ENCODE data around the gene FAM114A1.

DNA sequence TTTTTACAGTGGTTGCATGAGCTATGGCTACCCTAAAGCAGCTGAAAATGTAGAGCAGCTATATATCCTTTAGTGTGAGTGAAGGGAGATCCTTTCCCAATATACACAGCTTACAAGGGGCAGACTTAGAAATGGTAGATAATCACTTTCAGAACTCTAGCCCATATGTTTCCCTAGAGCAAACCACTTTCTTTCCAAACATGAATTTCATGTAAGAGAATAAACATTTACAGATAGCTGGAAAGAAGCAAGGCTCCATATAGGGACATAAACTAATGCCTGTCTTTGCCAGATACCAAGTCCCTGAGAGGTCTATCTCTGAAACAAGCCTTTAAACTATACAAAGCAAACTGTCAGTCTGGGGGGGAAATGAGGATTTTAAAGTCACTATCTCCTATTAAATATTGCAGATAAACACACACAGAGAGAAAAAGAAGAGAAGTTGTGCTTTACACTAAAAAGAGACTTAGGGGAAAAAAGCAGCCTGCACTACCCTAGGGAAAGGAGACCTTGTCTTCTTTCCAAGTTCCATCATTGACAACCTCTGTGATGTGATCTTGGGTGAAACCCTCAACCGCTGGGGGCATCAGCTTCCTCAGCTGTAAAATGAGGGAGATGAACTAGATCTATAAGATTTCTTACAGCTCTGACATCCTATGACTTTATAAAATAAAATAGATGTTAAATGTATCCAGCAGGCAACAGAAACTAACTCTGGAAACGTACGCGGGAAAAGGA, 91.0 kb downstream of the FAM114A1 start:
- TF ChIP-seq, protein P1, sequence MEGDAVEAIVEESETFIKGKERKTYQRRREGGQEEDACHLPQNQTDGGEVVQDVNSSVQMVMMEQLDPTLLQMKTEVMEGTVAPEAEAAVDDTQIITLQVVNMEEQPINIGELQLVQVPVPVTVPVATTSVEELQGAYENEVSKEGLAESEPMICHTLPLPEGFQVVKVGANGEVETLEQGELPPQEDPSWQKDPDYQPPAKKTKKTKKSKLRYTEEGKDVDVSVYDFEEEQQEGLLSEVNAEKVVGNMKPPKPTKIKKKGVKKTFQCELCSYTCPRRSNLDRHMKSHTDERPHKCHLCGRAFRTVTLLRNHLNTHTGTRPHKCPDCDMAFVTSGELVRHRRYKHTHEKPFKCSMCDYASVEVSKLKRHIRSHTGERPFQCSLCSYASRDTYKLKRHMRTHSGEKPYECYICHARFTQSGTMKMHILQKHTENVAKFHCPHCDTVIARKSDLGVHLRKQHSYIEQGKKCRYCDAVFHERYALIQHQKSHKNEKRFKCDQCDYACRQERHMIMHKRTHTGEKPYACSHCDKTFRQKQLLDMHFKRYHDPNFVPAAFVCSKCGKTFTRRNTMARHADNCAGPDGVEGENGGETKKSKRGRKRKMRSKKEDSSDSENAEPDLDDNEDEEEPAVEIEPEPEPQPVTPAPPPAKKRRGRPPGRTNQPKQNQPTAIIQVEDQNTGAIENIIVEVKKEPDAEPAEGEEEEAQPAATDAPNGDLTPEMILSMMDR (conservative IDR thresholded peaks at IDR 0.05; ENCODE audit: low read depth in 2 of 2), result no peak
- TF ChIP-seq EZH2 (IDR thresholded peaks at IDR 0.05; ENCODE audit: low read depth, unreplicated experiment), result no peak
- TF ChIP-seq, protein P2, sequence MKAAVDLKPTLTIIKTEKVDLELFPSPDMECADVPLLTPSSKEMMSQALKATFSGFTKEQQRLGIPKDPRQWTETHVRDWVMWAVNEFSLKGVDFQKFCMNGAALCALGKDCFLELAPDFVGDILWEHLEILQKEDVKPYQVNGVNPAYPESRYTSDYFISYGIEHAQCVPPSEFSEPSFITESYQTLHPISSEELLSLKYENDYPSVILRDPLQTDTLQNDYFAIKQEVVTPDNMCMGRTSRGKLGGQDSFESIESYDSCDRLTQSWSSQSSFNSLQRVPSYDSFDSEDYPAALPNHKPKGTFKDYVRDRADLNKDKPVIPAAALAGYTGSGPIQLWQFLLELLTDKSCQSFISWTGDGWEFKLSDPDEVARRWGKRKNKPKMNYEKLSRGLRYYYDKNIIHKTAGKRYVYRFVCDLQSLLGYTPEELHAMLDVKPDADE (IDR thresholded peaks at IDR 0.05), result no peak
- TF ChIP-seq JUNB (IDR thresholded peaks at IDR 0.05; ENCODE audit: unreplicated experiment), result no peak
- TF ChIP-seq, protein P3, sequence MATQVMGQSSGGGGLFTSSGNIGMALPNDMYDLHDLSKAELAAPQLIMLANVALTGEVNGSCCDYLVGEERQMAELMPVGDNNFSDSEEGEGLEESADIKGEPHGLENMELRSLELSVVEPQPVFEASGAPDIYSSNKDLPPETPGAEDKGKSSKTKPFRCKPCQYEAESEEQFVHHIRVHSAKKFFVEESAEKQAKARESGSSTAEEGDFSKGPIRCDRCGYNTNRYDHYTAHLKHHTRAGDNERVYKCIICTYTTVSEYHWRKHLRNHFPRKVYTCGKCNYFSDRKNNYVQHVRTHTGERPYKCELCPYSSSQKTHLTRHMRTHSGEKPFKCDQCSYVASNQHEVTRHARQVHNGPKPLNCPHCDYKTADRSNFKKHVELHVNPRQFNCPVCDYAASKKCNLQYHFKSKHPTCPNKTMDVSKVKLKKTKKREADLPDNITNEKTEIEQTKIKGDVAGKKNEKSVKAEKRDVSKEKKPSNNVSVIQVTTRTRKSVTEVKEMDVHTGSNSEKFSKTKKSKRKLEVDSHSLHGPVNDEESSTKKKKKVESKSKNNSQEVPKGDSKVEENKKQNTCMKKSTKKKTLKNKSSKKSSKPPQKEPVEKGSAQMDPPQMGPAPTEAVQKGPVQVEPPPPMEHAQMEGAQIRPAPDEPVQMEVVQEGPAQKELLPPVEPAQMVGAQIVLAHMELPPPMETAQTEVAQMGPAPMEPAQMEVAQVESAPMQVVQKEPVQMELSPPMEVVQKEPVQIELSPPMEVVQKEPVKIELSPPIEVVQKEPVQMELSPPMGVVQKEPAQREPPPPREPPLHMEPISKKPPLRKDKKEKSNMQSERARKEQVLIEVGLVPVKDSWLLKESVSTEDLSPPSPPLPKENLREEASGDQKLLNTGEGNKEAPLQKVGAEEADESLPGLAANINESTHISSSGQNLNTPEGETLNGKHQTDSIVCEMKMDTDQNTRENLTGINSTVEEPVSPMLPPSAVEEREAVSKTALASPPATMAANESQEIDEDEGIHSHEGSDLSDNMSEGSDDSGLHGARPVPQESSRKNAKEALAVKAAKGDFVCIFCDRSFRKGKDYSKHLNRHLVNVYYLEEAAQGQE (IDR thresholded peaks at IDR 0.05; ENCODE audit: unreplicated experiment), result no peak
- no peak for TF ChIP-seq POLR2AphosphoS5 (IDR thresholded peaks at IDR 0.05; ENCODE audit: low read depth)
- TF ChIP-seq EZH2phosphoT487 (IDR thresholded peaks at IDR 0.05; ENCODE audit: unreplicated experiment), result no peak
- TF ChIP-seq NANOG (IDR thresholded peaks at IDR 0.05; ENCODE audit: borderline replicate concordance), result no peak
- no peak for TF ChIP-seq CREB1 (CRISPR knock-in tag; IDR thresholded peaks at IDR 0.05; ENCODE audit: low read depth)
- no peak for TF ChIP-seq ZNF331 (CRISPR knock-in tag; IDR thresholded peaks at IDR 0.05; ENCODE audit: low read depth)
- no peak for TF ChIP-seq STAT1 (IDR thresholded peaks at IDR 0.05; ENCODE audit: unreplicated experiment)
- TF ChIP-seq, protein P4, sequence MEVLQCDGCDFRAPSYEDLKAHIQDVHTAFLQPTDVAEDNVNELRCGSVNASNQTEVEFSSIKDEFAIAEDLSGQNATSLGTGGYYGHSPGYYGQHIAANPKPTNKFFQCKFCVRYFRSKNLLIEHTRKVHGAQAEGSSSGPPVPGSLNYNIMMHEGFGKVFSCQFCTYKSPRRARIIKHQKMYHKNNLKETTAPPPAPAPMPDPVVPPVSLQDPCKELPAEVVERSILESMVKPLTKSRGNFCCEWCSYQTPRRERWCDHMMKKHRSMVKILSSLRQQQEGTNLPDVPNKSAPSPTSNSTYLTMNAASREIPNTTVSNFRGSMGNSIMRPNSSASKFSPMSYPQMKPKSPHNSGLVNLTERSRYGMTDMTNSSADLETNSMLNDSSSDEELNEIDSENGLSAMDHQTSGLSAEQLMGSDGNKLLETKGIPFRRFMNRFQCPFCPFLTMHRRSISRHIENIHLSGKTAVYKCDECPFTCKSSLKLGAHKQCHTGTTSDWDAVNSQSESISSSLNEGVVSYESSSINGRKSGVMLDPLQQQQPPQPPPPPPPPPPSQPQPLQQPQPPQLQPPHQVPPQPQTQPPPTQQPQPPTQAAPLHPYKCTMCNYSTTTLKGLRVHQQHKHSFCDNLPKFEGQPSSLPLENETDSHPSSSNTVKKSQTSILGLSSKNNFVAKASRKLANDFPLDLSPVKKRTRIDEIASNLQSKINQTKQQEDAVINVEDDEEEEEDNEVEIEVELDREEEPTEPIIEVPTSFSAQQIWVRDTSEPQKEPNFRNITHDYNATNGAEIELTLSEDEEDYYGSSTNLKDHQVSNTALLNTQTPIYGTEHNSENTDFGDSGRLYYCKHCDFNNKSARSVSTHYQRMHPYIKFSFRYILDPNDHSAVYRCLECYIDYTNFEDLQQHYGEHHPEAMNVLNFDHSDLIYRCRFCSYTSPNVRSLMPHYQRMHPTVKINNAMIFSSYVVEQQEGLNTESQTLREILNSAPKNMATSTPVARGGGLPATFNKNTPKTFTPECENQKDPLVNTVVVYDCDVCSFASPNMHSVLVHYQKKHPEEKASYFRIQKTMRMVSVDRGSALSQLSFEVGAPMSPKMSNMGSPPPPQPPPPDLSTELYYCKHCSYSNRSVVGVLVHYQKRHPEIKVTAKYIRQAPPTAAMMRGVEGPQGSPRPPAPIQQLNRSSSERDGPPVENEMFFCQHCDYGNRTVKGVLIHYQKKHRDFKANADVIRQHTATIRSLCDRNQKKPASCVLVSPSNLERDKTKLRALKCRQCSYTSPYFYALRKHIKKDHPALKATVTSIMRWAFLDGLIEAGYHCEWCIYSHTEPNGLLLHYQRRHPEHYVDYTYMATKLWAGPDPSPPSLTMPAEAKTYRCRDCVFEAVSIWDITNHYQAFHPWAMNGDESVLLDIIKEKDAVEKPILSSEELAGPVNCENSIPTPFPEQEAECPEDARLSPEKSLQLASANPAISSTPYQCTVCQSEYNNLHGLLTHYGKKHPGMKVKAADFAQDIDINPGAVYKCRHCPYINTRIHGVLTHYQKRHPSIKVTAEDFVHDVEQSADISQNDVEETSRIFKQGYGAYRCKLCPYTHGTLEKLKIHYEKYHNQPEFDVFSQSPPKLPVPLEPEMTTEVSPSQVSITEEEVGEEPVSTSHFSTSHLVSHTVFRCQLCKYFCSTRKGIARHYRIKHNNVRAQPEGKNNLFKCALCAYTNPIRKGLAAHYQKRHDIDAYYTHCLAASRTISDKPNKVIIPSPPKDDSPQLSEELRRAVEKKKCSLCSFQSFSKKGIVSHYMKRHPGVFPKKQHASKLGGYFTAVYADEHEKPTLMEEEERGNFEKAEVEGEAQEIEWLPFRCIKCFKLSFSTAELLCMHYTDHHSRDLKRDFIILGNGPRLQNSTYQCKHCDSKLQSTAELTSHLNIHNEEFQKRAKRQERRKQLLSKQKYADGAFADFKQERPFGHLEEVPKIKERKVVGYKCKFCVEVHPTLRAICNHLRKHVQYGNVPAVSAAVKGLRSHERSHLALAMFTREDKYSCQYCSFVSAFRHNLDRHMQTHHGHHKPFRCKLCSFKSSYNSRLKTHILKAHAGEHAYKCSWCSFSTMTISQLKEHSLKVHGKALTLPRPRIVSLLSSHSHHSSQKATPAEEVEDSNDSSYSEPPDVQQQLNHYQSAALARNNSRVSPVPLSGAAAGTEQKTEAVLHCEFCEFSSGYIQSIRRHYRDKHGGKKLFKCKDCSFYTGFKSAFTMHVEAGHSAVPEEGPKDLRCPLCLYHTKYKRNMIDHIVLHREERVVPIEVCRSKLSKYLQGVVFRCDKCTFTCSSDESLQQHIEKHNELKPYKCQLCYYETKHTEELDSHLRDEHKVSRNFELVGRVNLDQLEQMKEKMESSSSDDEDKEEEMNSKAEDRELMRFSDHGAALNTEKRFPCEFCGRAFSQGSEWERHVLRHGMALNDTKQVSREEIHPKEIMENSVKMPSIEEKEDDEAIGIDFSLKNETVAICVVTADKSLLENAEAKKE (CRISPR knock-in tag; IDR thresholded peaks at IDR 0.05), result no peak

All from GM23338 (cell line).